ENCODE data around the gene FBN2.
"Not testable (repeated sequence)": the region's sequence is repeated elsewhere in the genome, so short reads cannot be mapped to it uniquely, and the experiment has no call there.

Gene FBN2

GRCh38 chr5:128478386-128479368 lies 59.4 kb downstream of the FBN2 start:
- no peak for DNase-seq (ENCODE audit: low read depth in 2 of 2)

- no peak for DNase-seq (ENCODE audit: low read depth in 2 of 2)
These were observed 60.1 kb downstream of the FBN2 start for GRCh38 chr5:128477944-128478343.

- no peak for DNase-seq (ENCODE audit: low read depth in 2 of 2)
These were observed 62.4 kb downstream of the FBN2 start for GRCh38 chr5:128475693-128476092.

GRCh38 chr5:128472919-128473318 lies 65.1 kb downstream of the FBN2 start:
- DNase-seq (ENCODE audit: low read depth in 2 of 2), result no peak

GRCh38 chr5:128472036-128472435 lies 66.0 kb downstream of the FBN2 start:
- no peak for DNase-seq (ENCODE audit: low read depth in 2 of 2)

GRCh38 chr5:128470663-128471062 lies 67.4 kb downstream of the FBN2 start:
- DNase-seq (ENCODE audit: low read depth in 2 of 2), result no peak

GRCh38 chr5:128469912-128470311 lies 68.1 kb downstream of the FBN2 start:
- no peak for DNase-seq (ENCODE audit: low read depth in 2 of 2)

- DNase-seq (ENCODE audit: low read depth in 2 of 2), result no peak
These were observed 71.1 kb downstream of the FBN2 start for GRCh38 chr5:128466980-128467379.

GRCh38 chr5:128466554-128466953 lies 71.5 kb downstream of the FBN2 start:
- no peak for DNase-seq (ENCODE audit: low read depth in 2 of 2)

- no peak for DNase-seq (ENCODE audit: low read depth in 2 of 2)
These were observed 73.4 kb downstream of the FBN2 start for GRCh38 chr5:128464596-128464995.

GRCh38 chr5:128462330-128462729 lies 75.7 kb downstream of the FBN2 start:
- no peak for DNase-seq (ENCODE audit: low read depth in 2 of 2)

- not testable (repeated sequence) for DNase-seq (ENCODE audit: low read depth in 2 of 2)
These were observed 80.7 kb downstream of the FBN2 start for GRCh38 chr5:128457147-128457915.

- DNase-seq (ENCODE audit: low read depth in 2 of 2), result no peak
These were observed 82.1 kb downstream of the FBN2 start for GRCh38 chr5:128455841-128456361.

- no peak for DNase-seq (ENCODE audit: low read depth in 2 of 2)
These were observed 84.9 kb downstream of the FBN2 start for GRCh38 chr5:128453121-128453520.

- DNase-seq (ENCODE audit: low read depth in 2 of 2), result not testable (repeated sequence)
These were observed 90.8 kb downstream of the FBN2 start for GRCh38 chr5:128447224-128447623.

- DNase-seq (ENCODE audit: low read depth in 2 of 2), result no peak
These were observed 96.1 kb downstream of the FBN2 start for GRCh38 chr5:128441941-128442350.

- DNase-seq (ENCODE audit: low read depth in 2 of 2), result no peak
These were observed 96.9 kb downstream of the FBN2 start for GRCh38 chr5:128441165-128441564.

GRCh38 chr5:128436749-128437188 lies 101.3 kb downstream of the FBN2 start:
- no peak for DNase-seq (ENCODE audit: low read depth in 2 of 2)

- no peak for DNase-seq (ENCODE audit: low read depth in 2 of 2)
These were observed 102.2 kb downstream of the FBN2 start for GRCh38 chr5:128435861-128436260.

- no peak for DNase-seq (ENCODE audit: low read depth in 2 of 2)
These were observed 103.1 kb downstream of the FBN2 start for GRCh38 chr5:128434993-128435392.

GRCh38 chr5:128432913-128433440 lies 105.1 kb downstream of the FBN2 start:
- DNase-seq (ENCODE audit: low read depth in 2 of 2), result no peak

GRCh38 chr5:128427921-128428320 lies 110.1 kb downstream of the FBN2 start:
- DNase-seq (ENCODE audit: low read depth in 2 of 2), result no peak
